ENCODE data around the gene HOXC6.

HOXC6 gene

DNA sequence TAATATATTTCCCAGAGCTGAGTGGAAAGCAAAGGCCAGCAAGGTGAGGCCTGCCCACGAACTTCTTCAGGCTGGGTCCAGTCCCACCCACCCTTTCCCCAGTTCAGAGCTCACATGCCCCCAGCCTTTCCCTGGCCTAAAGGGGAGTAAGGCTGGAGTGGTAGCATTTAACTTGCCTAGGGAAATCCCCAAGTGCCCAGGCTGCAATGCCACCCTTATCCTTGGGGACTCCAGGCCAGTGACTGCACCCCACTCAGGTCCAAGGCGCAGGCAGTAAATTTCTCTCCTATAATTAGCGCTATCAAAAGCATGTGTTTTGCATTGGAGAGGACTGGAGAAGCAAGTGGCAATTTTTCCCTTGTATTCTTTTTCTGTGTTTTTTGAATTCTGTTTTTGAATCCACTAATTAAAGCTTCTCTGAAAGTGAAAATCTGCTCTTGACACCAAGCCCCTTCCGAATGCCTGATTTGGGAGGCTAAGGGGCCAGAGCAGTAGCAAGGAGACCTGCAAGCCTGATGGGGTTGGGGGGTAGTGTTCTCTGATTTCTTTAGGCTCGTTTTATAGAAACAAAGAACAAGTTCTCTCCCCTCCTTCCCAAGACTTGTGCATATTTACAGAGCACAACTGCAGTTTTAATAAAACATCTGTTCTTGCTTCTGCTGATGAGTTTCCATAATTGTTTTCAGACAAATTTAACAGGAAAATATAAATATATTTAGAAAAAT, 3.5 kb upstream of the HOXC6 start:
- no peak for DNase-seq (ENCODE audit: extremely low read depth, low read depth)
- TF ChIP-seq CTCF (IDR thresholded peaks at IDR 0.05; ENCODE audit: low read depth, low read length), result no peak

- no peak for DNase-seq (ENCODE audit: extremely low read depth, low read depth)
- no peak for TF ChIP-seq CTCF (IDR thresholded peaks at IDR 0.05; ENCODE audit: low read depth, low read length)
These were observed 2.5 kb upstream of the HOXC6 start for GRCh38 chr12:54025499-54026405.

- no peak for DNase-seq (ENCODE audit: extremely low read depth, low read depth)
- no peak for TF ChIP-seq CTCF (IDR thresholded peaks at IDR 0.05; ENCODE audit: low read depth, low read length)
These were observed 1.4 kb upstream of the HOXC6 start for GRCh38 chr12:54026640-54027441.

- no peak for TF ChIP-seq CTCF (IDR thresholded peaks at IDR 0.05; ENCODE audit: low read depth, low read length)
- DNase-seq (ENCODE audit: extremely low read depth, low read depth), result no peak
These were observed 826 bp upstream of the HOXC6 start for GRCh38 chr12:54027442-54027786.

- DNase-seq (ENCODE audit: extremely low read depth, low read depth), result no peak
- no peak for TF ChIP-seq CTCF (IDR thresholded peaks at IDR 0.05; ENCODE audit: low read depth, low read length)
These were observed 1.5 kb downstream of the HOXC6 start for GRCh38 chr12:54029529-54030441.

DNA sequence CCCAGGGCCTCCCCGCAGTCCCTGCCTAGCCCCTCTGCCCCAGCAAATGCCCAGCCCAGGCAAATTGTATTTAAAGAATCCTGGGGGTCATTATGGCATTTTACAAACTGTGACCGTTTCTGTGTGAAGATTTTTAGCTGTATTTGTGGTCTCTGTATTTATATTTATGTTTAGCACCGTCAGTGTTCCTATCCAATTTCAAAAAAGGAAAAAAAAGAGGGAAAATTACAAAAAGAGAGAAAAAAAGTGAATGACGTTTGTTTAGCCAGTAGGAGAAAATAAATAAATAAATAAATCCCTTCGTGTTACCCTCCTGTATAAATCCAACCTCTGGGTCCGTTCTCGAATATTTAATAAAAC, 2.2 kb downstream of the HOXC6 start:
- TF ChIP-seq CTCF (IDR thresholded peaks at IDR 0.05; ENCODE audit: low read depth, low read length), result no peak
- DNase-seq (ENCODE audit: extremely low read depth, low read depth), result no peak

Data from AG09319 (cell line).